ENCODE measurements around the gene COLGALT1.
"Not testable (repeated sequence)": the region's sequence is repeated elsewhere in the genome, so short reads cannot be mapped to it uniquely, and the experiment has no call there.

Gene COLGALT1

GRCh38 chr19:17534767-17535166, 20.7 kb upstream of the COLGALT1 start:
- DNase-seq: no peak

GRCh38 chr19:17536955-17537354, 18.5 kb upstream of the COLGALT1 start:
- no peak for DNase-seq

- no peak for DNase-seq
Measured at GRCh38 chr19:17538684-17539237, 16.7 kb upstream of the COLGALT1 start.

DNA sequence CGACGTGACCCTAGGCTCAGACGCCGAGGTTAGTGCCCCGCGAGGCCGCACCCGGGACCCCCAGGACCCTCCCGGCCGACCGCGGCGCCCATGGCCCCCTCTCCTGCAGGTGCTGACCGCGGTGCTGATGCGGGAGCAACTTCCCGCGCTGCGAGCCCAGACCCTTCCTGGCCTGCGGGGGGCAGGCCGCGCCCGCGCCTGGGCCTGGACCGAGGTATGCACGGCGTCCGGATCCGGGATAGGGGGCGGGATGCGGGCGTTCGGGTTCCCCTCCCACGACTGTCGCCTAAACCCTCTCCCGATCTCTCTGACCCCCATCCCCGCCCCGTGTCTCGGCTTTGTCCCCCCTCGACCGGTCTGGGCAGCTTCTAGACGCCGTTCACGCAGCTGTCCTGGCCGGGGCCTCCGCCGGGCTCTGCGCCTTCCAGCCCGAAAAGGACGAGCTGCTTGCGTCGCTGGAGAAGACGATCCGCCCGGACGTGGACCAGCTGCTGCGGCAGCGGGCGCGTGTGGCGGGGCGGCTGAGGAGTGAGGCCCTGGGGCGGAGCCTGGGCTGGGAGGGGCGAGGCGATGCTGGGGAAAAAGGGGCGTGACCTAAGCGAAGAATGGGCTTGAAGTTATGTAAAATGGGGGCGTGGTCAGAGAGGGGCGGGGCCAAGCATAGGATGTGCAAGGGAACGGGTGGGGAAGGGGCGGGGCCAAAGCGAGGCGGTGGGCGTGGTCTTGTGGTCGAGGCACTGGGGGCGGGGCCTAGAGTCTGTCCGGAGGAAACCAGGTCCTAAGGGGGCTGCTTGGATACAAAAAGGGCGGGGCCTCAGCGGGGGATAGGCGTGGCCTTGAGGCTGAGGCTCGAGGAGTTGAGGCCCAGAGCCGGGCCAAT, 16.0 kb upstream of the COLGALT1 start:
- DNase-seq: peak; percentile 95

DNA sequence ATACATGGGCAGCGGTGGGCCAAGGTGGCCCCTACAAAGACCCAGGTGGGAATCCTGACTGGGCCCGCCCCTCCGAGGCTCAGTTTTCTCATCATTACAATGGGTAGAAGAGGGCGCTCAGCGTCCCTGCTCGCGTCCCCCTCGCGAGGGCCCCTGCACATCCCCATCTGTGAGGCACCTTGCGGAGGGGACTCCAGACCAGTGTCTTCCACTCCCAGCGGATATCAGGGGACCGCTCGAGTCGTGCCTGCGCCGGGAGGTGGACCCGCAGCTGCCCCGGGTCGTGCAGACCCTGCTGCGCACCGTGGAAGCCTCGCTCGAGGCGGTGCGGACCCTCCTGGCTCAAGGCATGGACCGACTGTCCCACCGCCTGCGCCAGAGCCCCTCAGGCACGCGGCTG, 15.3 kb upstream of the COLGALT1 start:
- DNase-seq: no peak

- no peak for DNase-seq
Measured at GRCh38 chr19:17541184-17541759, 14.2 kb upstream of the COLGALT1 start.

DNA sequence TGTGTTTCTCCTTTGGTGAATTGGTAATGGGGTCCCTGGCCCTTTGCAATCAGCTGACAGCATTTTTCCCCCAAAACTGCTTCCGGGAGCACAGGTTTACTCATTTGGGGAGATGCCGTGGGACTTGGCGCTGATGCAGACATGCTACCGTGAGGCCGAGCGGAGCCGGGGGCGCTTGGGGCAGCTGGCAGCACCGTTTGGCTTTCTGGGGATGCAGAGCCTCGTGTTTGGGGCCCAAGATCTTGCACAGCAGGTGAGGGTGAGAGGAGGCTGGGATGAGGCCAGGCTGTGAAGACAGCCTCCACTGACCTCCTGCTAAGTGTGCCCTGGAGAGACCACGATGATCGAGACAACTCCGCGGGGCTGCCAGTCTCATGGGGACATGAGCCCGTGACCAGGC, 13.4 kb upstream of the COLGALT1 start:
- DNase-seq: no peak

- DNase-seq: no peak
Measured at GRCh38 chr19:17542793-17543582, 12.5 kb upstream of the COLGALT1 start.

GRCh38 chr19:17543986-17544385, 11.5 kb upstream of the COLGALT1 start:
- no peak for DNase-seq

GRCh38 chr19:17544418-17544817, 11.0 kb upstream of the COLGALT1 start:
- DNase-seq: no peak

DNA sequence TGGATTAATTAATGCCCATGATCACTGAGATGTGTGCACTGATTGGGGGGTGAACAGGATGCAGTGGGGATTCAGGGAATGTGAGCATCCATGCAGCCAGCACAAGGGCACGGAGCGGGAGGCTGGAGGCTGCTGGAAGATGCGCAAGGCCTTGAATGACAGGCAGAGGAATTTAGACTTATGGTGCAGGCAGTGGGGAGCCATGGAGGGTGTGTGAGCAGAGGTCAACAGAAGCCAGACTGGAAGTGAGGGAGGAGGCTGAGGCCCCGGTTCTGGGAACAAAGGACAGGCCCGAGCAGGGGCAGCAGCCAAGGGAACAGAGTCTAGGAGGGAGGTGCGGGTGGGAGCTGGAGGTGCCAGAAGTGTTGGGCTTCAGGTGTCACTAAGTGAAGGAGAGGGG, 7.3 kb upstream of the COLGALT1 start:
- DNase-seq: no peak

DNA sequence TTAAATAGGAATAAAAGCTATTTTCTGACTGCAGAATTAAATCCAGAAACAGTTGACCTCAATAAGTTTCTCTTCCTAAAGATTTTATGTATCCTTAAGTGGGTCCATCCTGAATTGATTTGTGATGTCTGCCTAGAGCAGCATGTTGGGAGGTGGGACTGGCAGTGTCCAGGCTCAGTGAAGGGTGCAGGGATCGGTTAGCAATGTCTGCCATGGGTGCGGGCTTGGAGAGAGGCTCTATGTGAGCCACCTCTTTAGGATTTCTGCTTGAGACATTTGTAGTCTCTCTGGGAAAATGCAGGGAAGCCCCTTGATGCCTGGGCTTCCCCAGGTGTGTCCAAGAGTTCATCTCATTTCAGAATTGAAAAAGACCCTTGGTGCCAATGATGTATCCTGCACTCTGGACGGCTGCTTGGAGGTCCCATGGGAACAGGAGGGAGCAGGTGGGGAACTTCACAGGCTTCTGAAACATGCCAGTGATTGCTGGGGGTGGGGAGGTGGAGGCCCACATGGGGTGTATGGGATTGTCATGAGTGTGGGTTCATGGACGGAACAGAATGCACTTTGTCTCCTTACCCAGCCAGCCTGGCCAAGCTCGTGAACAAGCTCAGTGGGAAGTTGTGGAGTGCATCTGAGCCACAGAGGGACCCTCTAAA, 6.2 kb upstream of the COLGALT1 start:
- DNase-seq: peak; percentile 48

DNA sequence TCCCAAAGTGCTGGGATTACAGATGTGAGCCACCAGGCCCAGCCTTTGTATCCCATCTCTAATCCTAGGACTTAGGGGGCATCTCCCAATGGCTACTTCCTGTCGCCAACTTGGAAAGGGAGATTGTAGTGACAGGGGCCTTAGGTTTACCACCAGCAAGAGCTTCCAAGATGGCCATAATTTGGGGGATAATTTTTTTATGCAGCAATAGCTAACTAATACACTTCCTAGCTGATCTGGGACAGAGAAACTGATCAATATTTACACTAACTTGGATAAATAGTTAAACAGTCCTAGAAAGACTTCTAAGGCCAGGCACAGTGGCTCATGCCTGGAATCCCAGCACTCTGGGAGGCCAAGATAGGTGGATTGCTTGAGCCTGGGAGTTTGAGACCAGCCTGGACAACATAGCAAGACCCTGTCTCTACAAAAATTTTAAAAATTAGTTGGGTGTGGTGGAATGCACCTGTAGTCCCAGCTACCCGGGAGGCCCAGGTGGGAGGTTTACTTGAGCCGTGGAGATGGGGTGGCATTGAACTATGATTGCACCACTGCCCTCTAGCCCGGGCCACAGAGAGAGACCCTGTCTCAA, 5.3 kb upstream of the COLGALT1 start:
- no peak for DNase-seq

DNA sequence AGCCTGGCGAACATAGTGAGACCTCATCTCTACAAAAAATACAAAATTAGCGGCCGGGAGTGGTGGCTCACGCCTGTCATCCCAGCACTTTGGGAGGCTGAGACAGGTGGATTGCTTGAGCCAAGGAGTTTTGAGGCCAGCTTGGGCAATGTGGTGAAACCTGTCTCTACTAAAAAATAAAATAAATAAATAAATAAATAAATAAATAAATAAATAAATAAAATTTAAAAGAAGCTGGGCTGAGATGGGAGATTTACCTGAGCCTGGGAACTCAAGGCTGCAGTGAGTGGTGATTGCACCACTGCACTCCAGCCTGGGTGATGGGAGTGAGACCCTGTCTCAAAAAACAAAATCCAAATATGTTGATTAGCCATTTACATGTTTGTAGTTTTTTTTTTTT, 2.7 kb upstream of the COLGALT1 start:
- not testable (repeated sequence) for DNase-seq

GRCh38 chr19:17553256-17553655, 2.2 kb upstream of the COLGALT1 start:
- DNase-seq: peak; percentile 93

GRCh38 chr19:17554968-17555479, 425 bp upstream of the COLGALT1 start:
- no peak for DNase-seq

DNA sequence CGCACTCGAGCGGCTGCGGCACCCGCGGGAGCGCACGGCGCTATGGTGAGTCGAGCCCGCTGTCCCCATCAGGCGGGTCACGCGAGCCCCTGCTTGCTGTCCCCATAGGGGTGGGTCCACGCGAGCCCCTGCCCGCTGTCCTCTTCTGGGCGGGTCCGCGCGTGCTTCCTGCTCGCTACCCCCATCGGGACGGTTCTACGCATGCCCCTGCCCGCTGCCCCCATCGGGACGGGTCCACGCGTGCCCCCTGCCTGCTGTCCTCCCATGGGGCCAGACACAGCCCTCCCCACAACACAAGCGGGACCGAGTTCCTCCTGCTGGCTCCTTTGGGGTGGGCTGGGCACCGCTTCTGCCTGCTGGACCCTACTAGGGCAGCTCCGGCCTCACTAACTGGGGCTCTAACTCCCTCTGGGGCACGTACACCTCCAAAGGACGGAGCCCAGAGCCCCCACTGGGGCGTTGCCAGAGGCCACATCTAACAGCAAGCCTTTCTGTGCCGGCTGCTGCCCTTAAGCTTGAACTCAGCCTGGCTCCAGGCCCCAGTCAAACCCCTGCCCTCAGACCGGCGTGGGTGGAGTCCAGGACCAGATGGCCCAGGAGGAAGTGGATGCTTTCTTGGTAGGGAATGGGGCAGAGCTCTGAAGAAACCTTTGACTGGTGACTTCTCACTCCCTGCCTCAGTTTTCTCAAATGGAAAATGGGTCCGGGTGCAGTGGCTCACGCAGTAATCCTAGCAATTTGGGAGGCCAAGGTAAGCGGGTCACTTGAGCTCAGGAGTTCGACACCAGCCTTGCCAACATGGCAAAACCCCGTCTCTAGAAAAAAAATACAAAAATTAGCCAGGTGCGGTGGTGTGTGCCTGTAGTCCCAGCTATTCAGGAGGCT, 722 bp downstream of the COLGALT1 start:
- peak; percentile 19 for DNase-seq

DNA sequence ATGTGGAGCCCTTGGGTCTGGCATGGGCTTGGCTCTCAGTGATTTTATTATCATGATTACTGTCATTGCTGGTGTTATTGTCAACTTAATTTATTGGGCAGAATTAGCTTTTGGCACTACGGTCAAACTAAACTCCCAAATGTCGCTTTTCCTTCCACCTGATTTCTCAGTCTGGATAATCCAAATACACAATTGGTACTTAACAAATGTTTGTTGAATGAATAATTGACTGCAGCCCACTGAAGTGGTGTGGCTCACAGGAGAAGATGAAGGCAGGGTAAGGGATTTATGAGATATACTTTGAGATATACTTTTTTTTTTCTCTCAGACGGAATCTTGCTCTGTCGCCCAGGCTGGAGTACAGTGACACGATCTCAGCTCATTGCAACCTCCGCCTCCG, 1.5 kb downstream of the COLGALT1 start:
- DNase-seq: no peak

DNA sequence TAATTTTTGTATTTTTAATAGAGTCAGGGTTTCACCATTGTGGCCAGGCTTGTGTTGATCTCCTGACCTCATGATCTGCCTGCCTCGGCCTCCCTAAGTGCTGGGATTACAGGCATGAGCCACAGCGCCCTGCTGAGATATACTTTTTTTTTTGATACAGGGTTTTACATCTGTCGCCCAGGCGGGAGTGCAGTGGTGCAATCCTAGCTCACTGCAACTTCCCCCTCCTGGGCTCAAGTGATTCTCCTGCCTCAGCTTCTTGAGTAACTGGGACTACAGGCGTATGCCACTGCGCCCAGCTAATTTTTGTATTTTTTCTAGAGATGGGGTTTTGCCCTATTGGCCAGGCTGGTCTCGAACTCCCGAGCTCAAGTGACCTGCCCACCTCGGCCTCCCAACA, 2.0 kb downstream of the COLGALT1 start:
- no peak for DNase-seq

- no peak for DNase-seq
Measured at GRCh38 chr19:17560205-17560595, 4.8 kb downstream of the COLGALT1 start.

GRCh38 chr19:17562097-17562496, 6.6 kb downstream of the COLGALT1 start:
- DNase-seq: no peak
